AG04450 (cell line): Measurements from ENCODE around the gene ARHGAP1. TPM values are rescaled to one million over a fixed set of nuclear protein-coding genes. Genes with fewer than 3 reads are reported as not detected.

ENCODE experiments used
- CTCF ChIA-PET: fragments of 300-600, 350-600 bp; formaldehyde crosslinking; extraction: SDS; loops from one replicate; lab custom pipeline; 2022; ENCODE audit warnings: antibody characterized with exemption, inconsistent platforms; lab: Charles Lee
- POLR2A ChIA-PET: fragments of 350-600 bp; formaldehyde crosslinking; extraction: SDS; loops from one replicate; lab custom pipeline; 2021; ENCODE audit warnings: antibody characterized with exemption, inconsistent platforms; lab: Yijun Ruan, JAX
- DNase-seq: peaks from one replicate; pipeline ENCODE4 v3.0.0-alpha.2; 2011; ENCODE audit warnings: low read depth, low spot score
- H3K27ac ChIP-seq: one replicate; pipeline ENCODE4 v1.5.1; 2012; ENCODE audit warnings: low read depth, low read length, control low read depth
- H3K27me3 ChIP-seq: one replicate; pipeline ENCODE4 v1.6.0; 2012; ENCODE audit warnings: low read length; ENCODE audit not compliant: control insufficient read depth, insufficient read depth
- H3K4me3 ChIP-seq: 2 replicates; pipeline ENCODE4 v1.5.1; 2011; ENCODE audit warnings: mild to moderate bottlenecking, low read depth, low read length, control low read depth
- H3K9me3 ChIP-seq: 2 replicates; pipeline ENCODE4 v1.5.1; 2012; ENCODE audit warnings: low read length; ENCODE audit not compliant: control insufficient read depth, insufficient read depth
- polyA plus RNA-seq: library from polyadenylated mRNA; depleted of rRNA; stranded (reverse); fragments of >200 nt; gene quantifications from 2 replicates; pipeline ENCODE4 v1.2.3, GENCODE V29; 2011
- TF ChIP-seq, protein P1 (sequence below): IDR thresholded peaks from 2 replicates; pipeline ENCODE4 v1.5.1; 2011; ENCODE audit warnings: low read depth, low read length, control low read depth, inconsistent platforms

ARHGAP1 gene
- polyA plus RNA-seq, 1 experiment: 42.4 TPM

GRCh38 chr11:46737699-46738098 is 37.3 kb upstream of the ARHGAP1 start:
- H3K27me3 ChIP-seq: no peaks in the 10 kb centered on the region
- POLR2A ChIA-PET: no interaction called here
- TF ChIP-seq, protein P1, sequence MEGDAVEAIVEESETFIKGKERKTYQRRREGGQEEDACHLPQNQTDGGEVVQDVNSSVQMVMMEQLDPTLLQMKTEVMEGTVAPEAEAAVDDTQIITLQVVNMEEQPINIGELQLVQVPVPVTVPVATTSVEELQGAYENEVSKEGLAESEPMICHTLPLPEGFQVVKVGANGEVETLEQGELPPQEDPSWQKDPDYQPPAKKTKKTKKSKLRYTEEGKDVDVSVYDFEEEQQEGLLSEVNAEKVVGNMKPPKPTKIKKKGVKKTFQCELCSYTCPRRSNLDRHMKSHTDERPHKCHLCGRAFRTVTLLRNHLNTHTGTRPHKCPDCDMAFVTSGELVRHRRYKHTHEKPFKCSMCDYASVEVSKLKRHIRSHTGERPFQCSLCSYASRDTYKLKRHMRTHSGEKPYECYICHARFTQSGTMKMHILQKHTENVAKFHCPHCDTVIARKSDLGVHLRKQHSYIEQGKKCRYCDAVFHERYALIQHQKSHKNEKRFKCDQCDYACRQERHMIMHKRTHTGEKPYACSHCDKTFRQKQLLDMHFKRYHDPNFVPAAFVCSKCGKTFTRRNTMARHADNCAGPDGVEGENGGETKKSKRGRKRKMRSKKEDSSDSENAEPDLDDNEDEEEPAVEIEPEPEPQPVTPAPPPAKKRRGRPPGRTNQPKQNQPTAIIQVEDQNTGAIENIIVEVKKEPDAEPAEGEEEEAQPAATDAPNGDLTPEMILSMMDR: no peak
- DNase-seq: no peak
- H3K4me3 ChIP-seq: no peak overlapping the region
- no peak overlapping the region for H3K27ac ChIP-seq
- CTCF ChIA-PET: interaction anchor here (0.7 kb wide), 1 partner anchor 76 kb away, joined by 3 read pairs; no protein-coding TSS in a partner anchor
- no peaks in the 10 kb centered on the region for H3K9me3 ChIP-seq

DNA sequence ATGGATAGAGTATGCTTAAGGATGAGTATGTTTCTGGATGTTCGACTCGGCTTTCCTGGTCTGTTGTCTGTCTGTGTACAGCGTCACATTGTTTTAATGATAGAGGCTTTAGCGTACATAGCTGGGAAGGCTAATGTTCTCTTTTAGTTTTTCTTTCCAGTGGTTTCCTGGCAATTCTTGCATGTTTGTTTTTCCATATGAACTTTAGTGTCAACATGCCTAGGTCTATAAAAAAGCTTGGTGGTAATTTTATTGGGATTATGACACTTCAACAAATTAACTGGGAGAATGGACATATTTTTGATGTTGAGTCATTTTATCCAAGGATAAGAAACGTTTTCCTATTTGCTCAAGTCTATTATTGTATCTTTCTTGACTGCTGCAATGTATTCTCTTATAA is 36.2 kb upstream of the ARHGAP1 start:
- H3K9me3 ChIP-seq: no peaks in the 10 kb centered on the region
- no peak overlapping the region for H3K27ac ChIP-seq
- H3K4me3 ChIP-seq: no peak overlapping the region
- TF ChIP-seq, protein P1: no peak
- POLR2A ChIA-PET: no interaction called here
- no peaks in the 10 kb centered on the region for H3K27me3 ChIP-seq
- CTCF ChIA-PET: no interaction called here
- DNase-seq: no peak

- DNase-seq: no peak
- no peaks in the 10 kb centered on the region for H3K9me3 ChIP-seq
- no peak overlapping the region for H3K4me3 ChIP-seq
- ChIA-PET CTCF (no interaction called here), POLR2A (no interaction called here)
- no peaks in the 10 kb centered on the region for H3K27me3 ChIP-seq
- TF ChIP-seq, protein P1: no peak
- no peak overlapping the region for H3K27ac ChIP-seq
Observed at GRCh38 chr11:46736146-46736545, 35.7 kb upstream of the ARHGAP1 start.

DNA sequence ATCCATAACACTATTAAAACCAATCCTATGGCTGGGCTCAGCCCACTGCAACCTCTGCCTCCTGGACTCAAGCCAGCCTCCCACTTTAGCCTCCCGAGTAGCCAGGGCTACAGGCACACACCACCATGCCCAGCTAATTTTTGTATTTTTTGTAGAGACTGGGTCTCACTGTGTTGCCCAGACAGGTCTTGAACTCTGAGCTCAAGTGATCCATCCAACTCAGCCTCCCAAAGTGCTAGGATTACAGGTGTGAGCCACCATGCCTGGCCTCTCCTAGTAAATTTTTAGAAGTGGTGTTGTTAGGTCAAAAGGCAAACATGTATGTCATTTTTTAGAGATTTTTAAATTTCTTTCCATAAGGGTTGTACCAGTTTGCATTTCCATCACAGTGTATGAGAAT is 32.8 kb upstream of the ARHGAP1 start:
- Histone ChIP-seq H3K9me3 (no peaks in the 10 kb centered on the region; the same call in 1 of the 2 replicates), H3K27ac (no peak overlapping the region), H3K27me3 (no peaks in the 10 kb centered on the region), H3K4me3 (no peak overlapping the region)
- TF ChIP-seq, protein P1: no peak
- ChIA-PET CTCF (no interaction called here), POLR2A (no interaction called here)
- no peak for DNase-seq

DNA sequence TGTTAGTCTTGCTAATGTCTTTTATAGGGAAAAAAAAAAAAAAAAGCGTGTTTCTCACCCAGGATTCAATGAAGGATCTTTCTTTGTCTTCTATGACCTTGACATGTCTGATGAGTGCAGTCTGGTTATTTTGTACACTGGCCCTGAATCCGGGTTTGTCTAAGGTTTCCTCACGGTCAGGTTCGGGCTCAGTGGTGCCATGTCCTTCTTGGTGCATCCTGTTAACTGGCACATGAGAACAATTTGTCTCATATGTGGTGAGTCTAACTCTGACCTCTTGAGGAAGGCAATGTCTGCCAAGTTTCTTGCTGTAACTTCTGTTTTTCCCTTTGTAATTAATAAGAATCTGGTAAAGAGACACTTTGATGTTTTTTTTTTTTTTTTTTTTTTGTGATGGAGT is 31.1 kb upstream of the ARHGAP1 start:
- no peak overlapping the region for H3K4me3 ChIP-seq
- no peaks in the 10 kb centered on the region; the same call in 1 of the 2 replicates for H3K9me3 ChIP-seq
- no peaks in the 10 kb centered on the region for H3K27me3 ChIP-seq
- DNase-seq: no peak
- ChIA-PET POLR2A (no interaction called here), CTCF (no interaction called here)
- TF ChIP-seq, protein P1: no peak
- no peak overlapping the region for H3K27ac ChIP-seq
